Stimulated activated CD8-positive, alpha-beta memory T cell treated with anti-CD3 and anti-CD28 coated beads, Interleukin-15, amount 100 ng/mL, for 1 hour (primary cell): ENCODE results near the gene AGGF1.
A peak's percentile ranks its signal among the peaks of the same experiment; 100 is the strongest.
"Not testable (repeated sequence)": the region's sequence is repeated elsewhere in the genome, so short reads cannot be mapped to it uniquely, and the experiment has no call there.

ENCODE experiments used
- DNase-seq: peaks from one replicate; pipeline ENCODE4 v3.0.0-alpha.2; 2020; ENCODE audit warnings: low read depth

Gene AGGF1, protein sequence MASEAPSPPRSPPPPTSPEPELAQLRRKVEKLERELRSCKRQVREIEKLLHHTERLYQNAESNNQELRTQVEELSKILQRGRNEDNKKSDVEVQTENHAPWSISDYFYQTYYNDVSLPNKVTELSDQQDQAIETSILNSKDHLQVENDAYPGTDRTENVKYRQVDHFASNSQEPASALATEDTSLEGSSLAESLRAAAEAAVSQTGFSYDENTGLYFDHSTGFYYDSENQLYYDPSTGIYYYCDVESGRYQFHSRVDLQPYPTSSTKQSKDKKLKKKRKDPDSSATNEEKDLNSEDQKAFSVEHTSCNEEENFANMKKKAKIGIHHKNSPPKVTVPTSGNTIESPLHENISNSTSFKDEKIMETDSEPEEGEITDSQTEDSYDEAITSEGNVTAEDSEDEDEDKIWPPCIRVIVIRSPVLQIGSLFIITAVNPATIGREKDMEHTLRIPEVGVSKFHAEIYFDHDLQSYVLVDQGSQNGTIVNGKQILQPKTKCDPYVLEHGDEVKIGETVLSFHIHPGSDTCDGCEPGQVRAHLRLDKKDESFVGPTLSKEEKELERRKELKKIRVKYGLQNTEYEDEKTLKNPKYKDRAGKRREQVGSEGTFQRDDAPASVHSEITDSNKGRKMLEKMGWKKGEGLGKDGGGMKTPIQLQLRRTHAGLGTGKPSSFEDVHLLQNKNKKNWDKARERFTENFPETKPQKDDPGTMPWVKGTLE

DNA sequence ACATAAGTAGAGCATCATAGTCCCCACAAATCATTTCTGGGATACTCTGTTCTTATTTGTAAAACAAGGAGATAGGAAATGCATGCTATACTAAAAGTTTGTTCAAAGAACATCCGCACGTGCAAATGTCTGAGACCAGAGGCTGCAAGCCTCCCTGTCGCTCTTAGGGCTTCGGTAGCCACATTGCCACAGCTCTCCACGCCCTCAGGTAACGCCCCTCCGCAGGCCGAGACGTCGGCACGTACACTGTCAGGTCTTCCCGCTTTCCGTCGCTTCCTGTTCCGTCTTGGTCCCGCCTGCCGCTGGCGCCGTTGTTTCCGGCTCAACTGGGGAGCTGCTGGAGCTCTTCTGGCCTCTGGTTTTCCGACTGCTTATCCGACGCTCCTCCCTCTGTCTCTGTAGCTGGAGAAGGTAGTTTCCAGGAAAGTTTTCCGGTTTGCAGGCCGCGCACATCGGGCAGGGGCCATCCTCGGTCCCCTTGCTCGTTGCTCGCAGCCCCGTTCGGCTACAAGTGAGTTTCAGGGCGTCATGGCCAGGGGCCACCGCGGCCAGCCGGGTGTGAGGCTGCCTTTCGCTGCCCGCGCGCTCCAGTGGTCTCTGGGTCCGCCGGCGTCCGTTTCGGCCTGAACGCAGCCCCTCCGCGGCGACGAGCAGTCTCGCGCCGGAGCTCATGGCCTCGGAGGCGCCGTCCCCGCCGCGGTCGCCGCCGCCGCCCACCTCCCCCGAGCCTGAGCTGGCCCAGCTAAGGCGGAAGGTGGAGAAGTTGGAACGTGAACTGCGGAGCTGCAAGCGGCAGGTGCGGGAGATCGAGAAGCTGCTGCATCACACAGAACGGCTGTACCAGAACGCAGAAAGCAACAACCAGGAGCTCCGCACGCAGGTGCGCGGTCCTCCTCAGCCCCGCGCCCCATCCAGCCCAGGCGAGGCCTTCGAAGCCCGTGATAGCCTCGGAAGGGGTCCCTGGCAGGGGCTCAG, at the start of gene AGGF1:
Gene AGGF1, plus strand, starts transcription at position 308 of the 975 bp plus-strand sequence. Its CDS starts 363 bp downstream, at position 671.
- peak; percentile 71 for DNase-seq

DNA sequence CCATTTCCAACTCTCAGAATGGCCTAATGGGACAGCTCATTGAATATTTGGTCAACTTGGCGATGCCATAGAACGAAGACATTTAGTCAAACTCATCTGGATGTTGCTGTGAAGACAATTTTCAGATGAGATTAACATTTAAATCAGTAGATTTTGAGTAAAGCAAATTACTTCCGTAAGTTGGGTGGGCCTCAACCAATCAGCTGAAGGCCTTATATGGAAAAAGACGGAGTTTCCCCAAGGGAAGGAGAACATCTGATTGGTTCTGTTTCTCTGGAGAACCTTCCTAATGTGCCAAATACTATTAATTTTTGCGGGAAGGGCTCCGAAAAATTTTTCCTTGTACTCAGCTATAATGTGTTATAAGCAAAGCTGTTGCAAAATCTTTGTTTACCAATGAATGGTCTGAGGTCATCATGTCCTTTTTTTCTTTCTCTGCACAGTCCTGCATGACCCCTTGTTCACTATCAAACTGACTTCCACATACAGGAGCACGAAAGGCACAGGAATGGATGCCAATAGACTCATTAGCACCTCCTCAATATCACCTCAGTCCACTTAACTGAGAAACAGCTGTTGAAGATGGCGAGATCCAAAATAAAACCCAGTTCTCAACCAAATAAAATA, 49.6 kb upstream of the AGGF1 start:
- DNase-seq: no peak

DNA sequence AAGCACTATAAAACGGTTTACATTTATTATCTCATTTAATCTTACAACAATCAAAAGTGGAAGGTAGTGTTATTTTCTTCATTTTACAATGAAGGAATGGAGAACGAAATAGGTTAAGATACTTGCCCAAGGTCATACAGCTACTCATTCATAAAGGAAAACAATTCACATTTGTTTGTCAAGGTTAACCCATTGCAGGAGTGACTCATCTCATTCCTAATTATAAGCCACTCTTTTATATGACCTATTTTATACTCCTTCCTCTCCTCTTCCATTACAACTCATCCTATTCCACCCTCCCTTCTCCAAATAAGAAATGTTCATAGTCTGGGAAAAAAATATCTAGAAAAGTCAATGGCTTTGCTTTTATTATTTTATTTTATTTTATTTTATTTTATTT, 47.8 kb upstream of the AGGF1 start:
- DNase-seq: no peak

DNA sequence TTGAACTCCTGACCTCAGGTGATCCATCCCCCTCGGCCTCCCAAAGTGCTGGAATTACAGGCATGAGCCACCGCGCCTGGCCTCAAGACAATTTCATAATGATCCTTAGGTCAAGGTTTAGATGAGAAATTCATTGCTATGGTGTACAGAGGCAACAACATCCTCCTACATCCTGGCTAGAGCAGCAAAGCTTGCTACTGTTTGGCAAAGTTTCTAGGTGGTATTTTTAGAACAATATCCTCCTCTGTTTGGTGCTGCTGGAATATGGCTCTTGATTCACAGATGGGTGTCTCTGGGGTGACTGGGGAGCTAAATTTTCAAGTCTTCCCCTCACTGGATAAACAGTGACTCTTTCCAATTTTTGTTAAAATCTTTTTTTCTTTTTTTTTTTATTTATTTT, 46.7 kb upstream of the AGGF1 start:
- no peak for DNase-seq

DNA sequence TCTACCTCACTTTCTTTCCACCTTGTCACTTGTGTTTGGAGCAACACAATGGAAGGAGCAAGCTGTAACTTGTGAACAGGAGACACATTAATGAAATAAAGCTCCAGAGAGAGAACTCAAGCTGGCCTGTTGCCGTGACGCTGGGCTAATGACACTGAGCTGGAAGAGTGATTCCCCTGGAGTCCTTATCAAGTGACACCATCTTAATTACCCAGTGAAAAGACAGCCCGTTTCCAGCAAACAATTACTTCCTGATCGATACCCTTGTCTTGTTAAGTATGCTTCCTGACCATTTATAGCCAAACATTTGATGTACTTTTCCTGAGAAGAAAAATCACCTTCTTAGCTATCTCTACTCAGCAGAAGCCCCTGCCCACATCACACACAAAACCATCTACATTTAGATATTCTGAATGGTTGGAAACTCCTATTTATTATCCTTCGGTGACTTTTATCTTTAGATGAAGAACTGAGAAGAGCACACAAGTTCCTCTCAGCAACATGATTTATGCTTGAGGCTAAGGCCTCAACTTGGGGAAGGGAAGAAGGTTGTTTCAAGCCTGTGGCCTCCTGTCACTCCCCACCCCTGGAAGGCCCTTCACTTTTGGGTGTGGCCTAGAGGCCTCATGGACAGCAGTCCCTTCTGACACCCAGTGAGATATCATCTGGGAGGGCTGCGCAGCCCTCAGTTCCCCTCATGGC, 43.2 kb upstream of the AGGF1 start:
- no peak for DNase-seq

DNA sequence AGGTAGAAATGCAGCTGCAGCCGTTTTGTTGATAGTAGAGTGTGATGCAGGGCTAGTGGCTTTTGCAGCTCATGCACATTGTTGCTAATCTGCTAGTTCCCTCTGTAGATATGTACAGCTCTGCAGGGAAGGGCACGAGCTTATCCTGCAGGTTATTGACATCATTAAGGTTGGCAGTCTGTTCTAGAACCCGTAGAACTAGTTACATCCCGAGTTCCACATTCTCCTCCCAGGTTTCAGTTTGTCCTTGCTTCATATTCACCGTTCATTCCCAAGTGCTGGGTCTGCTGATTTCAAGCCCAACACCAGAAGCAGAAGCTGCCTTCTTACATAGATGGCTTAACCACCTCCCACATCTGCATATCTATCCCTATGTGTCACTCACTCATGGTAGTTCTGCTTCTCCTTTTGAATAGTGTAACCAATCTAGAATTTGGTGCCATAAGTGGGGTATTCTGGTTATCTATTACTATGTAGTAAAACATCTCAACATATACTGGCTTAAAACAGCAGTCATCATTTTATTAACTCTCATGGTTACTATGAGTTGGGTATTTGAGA, 39.2 kb upstream of the AGGF1 start:
- no peak for DNase-seq

DNA sequence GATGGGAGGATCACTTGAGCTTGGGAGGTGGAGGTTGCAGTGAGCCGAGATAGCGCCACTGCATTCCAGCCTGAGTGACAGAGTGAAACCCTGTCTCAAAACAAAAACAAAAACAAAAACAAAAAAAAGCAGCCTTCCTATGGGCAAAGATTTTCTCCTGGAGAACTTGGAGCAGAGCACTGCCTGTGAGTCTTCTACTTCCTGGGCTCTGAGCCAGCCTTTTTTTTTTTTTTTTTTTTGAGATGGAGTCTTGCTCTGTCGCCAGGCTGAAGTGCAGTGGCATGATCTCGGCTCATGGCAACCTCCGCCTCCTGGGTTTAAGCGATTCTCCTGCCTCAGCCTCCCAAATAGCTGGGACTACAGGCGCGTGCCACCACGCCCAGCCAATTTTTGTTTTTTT, 36.8 kb upstream of the AGGF1 start:
- not testable (repeated sequence) for DNase-seq

DNA sequence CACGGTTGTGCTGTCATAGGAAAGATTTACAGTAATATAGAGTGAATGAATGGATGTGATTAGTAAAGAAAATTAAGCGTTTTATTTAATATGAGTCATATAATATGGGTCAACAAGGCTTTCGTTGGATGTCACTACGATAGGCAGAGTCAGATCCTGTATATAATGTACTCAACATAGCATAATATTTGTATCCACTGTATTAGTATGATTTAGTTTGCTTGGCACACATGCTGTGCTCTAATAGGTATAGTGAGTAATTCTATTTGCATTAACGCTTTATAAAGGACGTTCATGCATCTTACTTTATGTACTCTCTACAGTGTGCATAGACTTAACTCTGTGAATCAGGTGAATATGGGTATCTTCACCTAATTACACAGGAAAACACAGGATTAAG, 35.9 kb upstream of the AGGF1 start:
- DNase-seq: no peak

DNA sequence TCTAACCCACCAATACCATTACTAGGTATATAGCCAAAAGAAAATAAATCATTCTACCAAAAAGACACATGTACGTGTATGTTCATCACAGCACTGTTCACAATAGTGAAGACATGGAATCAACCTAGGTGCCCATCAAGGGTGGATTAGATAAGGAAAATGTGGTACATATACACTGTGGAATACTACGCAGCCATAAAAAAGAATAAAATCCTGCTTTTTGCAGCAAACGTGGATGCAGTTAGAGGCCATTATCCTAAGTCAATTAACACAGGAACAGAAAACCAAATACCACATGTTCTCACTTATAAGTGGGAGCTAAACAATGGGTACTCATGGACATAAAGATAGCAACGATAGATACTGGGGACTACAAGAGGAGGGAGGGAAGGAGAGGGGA, 32.0 kb upstream of the AGGF1 start:
- not testable (repeated sequence) for DNase-seq

DNA sequence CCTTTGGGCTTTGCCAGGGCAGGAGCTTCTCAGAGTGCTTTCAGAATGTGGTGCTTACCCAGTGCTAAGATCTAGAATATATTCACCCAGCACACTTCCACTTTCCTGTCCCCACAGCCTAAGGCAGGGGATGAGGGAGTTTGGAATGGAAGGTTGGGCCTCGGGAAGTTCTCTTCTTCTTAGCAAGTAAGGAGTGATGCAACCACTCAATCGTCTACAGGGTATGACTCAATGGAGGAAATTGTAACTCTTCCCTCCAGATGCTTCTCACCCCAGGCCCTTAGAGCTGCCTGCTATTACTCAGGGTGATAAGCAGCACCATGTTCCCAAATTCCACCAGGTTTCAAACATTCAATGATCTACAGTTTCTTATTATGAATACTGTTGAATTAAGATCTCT, 30.8 kb upstream of the AGGF1 start:
- no peak for DNase-seq

DNA sequence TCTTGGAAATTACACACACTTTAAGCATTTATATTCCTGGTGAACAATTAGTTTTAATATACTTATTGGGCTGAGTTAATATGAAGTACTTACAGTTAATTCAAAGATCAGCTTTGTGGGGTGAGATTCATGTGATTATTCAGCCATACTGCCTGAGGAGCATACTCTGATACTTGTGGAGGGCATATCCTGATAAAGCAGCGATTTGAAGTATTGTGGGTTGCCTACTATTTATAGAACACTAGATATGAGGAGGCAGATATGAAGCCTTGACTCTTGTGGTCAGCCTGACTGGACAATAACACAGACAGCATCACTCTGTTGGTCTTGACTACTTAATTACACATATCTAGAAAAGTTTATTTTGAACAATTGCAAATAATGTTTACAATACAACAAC, 27.0 kb upstream of the AGGF1 start:
- DNase-seq: no peak

DNA sequence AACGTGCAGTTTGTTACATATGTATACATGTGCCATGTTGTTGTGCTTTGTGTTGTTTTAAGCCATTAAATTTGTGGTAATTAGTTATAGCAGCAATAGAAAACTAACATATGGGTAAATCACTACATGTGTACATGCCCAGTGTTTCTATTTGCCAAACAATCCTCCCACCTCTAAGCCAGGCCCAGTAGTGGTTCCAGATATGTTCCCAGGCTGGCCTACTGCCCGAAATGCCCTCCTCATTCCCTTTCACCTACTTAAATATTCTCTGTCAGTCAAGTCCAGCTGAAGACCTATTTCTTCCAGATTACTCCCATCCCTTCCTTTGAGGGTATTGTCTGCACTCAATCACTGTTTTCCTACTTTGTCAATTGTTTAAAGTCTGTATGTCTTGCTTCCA, 24.1 kb upstream of the AGGF1 start:
- no peak for DNase-seq

DNA sequence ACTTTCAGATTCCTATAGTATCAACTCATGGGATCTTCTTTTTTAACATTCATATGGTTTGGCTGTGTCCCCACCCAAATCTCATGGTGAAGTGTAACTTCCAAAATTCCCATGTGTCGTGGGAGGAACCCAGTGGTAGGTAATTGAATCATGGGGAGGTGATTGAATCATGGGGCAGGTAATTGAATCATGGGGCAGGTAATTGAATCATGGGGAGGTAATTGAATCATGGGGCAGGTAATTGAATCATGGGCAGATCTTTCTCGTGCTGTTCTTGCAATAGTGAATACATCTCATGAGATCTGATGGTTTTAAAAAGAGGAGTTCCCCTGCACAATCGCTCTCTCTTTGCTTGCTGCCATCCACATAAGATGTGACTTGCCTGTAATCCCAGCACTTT, 21.8 kb upstream of the AGGF1 start:
- no peak for DNase-seq

DNA sequence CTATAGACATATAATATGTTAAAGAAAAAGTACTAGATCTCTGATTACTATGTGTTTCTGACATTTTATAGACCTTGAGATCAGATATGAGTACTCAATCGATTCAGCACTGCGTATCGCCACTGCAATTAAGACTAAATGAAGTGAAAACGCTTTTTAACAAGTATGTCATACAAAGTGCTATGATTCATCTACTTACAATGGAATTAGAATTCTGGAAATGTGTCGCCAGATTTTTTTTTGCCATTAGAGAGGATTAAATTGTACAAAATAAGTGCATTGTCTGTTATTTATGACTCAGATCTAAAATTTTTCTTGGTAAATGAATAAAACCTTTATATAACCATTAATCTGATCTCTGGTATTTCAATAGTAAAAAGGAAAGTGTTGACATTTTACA, 20.0 kb upstream of the AGGF1 start:
- DNase-seq: no peak

DNA sequence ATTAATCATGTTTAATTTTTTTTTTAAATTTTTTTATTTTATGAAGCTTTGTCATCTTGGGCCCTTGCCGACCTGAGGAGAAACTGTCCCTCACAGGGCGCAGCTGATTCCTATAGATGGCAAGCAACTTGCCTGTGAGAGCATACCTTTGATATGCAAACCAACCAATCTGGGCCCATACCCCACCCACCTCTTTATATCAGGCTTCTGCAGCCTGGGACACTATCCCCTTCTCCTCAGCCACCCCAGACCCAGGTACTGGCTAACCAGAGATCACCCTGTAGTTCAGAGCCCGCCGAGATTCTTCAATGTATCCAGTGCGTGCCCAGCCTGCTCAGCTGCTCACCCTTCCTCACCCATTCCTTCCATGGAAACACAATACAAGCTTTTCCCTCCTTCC, 18.7 kb upstream of the AGGF1 start:
- no peak for DNase-seq

DNA sequence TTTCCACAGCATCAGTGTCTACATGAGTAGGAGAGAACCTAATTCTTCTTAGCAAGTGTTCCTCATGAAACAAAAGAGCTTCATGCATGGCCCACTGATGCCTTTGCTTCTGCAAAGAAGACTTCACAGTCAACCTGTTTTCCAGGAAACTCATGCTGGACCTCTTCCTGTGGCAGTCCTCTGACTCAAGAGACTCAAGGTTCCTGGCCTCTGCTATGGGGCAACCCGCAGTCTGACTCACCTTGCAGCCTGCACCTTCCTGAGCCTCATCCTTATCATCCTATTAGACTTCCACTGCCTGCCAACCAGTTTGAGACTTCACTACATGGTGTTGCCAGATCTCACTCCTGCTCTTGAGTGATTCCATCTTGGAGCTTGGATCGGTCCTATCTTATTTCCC, 17.6 kb upstream of the AGGF1 start:
- DNase-seq: no peak

DNA sequence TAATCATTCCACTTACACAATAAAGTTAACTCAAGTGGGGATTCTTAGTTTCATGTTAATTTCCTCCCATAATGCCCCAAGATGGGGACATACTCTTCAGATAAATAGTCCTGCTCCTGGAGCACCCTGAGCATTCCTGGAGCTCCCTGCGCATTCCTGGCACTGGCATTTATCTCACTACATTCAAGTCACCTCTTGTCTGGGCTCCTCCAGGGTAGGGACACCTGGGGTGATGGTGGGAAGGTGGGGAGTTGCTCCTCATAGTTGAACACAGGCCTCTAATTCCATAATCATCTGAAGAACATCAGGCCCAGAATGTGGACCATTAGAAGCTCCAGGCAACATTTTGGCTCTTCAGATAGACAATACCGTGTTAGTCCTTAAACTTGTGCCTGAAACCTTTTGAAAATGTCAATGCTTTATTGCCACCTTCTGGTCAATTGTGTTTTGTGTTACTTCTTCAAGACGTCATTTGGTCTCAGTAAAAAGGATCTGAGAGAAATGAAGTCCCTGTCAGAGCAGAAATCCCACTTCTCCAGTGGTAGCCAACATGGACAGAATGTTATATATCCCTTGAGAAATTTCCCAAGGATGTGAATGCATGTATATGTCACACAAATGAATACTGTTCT, 14.2 kb upstream of the AGGF1 start:
- no peak for DNase-seq

DNA sequence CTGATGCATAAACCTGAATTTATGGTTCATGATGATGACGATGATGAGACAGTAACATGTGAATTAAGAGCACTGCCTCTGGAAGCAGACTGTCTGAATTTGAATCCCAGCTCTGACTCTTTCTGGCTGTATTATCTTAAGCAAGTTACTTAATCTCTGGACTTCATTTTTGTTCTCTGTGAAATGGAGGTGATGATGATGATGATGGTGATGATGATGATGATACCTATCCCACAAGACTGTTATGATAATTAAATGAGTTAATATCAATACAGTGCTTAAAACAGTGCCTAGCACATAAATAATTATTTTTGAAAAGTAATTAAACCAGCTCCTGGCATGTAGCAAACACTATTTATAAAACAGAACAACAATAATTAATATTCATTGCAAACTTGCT, 13.2 kb upstream of the AGGF1 start:
- DNase-seq: no peak

DNA sequence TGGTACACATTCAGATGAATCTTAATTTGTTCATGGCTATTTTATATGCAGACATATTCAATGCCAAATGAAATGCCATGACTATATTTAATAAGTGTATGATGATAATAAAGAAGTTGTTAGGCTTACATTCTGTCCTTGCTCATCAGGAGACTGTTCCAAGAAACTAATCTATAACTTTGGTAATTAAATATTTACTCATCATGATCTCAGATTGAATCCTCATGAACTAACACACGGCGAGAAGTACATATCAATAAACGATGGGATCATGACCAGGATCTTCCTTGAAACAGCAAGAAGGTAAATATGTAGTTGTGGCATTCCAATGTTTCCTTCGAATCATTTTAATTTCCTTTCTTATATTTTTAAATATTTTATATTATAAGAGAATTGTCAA, 12.5 kb upstream of the AGGF1 start:
- DNase-seq: no peak
